Measurements from ENCODE around the gene AOC1.

DNA sequence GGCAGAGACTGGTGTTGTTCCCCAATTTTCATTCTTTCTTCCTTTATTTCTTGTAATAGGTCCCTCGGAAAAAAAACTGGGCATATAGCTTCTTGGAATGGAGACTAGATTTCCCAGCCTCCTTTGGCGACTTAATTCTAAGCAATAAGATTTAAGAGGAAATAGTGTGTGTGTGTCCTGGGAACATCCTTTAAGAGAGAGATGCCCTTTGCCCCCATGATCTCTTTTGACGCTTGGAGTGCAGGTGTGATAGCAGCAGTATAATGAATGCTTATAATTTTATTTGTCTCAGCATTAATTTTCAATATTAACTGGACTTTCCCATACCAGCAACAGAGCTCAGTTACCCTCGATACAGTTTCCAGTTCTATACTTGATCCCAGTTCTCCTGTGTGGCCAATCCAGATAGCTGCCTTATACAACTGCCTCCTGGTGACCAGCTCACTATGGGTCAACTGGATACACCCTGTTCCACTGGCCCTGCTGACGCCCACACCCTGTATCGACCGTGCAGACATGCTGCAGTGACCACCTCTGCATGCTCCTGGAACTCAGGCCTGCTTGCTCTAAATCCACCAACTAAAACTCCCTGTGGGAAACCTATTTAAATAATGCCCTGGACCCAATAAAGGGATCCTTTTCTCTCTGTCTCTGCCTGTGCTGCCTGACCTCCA lies 37.9 kb upstream of the AOC1 start:
- TF ChIP-seq TAF1 (IDR thresholded peaks at IDR 0.05; ENCODE audit: borderline replicate concordance, insufficient read depth, low read length) = no peak
- no peak for TF ChIP-seq POLR2AphosphoS5 (IDR thresholded peaks at IDR 0.05; ENCODE audit: low read depth, low read length)
- TF ChIP-seq, protein P1, sequence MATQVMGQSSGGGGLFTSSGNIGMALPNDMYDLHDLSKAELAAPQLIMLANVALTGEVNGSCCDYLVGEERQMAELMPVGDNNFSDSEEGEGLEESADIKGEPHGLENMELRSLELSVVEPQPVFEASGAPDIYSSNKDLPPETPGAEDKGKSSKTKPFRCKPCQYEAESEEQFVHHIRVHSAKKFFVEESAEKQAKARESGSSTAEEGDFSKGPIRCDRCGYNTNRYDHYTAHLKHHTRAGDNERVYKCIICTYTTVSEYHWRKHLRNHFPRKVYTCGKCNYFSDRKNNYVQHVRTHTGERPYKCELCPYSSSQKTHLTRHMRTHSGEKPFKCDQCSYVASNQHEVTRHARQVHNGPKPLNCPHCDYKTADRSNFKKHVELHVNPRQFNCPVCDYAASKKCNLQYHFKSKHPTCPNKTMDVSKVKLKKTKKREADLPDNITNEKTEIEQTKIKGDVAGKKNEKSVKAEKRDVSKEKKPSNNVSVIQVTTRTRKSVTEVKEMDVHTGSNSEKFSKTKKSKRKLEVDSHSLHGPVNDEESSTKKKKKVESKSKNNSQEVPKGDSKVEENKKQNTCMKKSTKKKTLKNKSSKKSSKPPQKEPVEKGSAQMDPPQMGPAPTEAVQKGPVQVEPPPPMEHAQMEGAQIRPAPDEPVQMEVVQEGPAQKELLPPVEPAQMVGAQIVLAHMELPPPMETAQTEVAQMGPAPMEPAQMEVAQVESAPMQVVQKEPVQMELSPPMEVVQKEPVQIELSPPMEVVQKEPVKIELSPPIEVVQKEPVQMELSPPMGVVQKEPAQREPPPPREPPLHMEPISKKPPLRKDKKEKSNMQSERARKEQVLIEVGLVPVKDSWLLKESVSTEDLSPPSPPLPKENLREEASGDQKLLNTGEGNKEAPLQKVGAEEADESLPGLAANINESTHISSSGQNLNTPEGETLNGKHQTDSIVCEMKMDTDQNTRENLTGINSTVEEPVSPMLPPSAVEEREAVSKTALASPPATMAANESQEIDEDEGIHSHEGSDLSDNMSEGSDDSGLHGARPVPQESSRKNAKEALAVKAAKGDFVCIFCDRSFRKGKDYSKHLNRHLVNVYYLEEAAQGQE (IDR thresholded peaks at IDR 0.05; ENCODE audit: insufficient read depth in 1 of 2, low read depth in 2 of 2, low read length in 2 of 2) = no peak
